Brain microvascular endothelial cell (primary cell): ENCODE data around the gene LRRC4B.

Experiments used
- DNase-seq: peaks from one replicate; pipeline ENCODE4 v3.0.0-alpha.2; 2020
- H3K27ac ChIP-seq: fragments of 250-450 bp; sonication (Bioruptor Pico); 2 replicates; pipeline ENCODE4 v1.5.1; 2020; ENCODE audit warnings: mild to moderate bottlenecking, moderate library complexity
- H3K27me3 ChIP-seq: fragments of 250-450 bp; sonication (Bioruptor Pico); replicated peaks from 2 replicates; pipeline ENCODE4 v1.5.1; 2020; ENCODE audit warnings: mild to moderate bottlenecking
- H3K36me3 ChIP-seq: fragments of 250-450 bp; sonication (Bioruptor Pico); replicated peaks from 2 replicates; pipeline ENCODE4 v1.5.1; 2020; ENCODE audit warnings: mild to moderate bottlenecking
- H3K4me3 ChIP-seq: 2 replicates; pipeline ENCODE4 v1.5.1; 2011; ENCODE audit warnings: low read depth, mild to moderate bottlenecking, control low read depth, low read length, moderate library complexity
- in situ Hi-C: cut with HindIII; loops from 2 replicates; pipeline ENCODE4 v1.10.0; 2017; ENCODE audit warnings: low sequenced_read_pairs, low pct_ligation_motif_present
- TF ChIP-seq, protein P1 (sequence below): IDR thresholded peaks from 2 replicates; pipeline ENCODE4 v1.5.1; 2011; ENCODE audit warnings: low read depth, mild to moderate bottlenecking, moderate library complexity, low read length, control low read depth, inconsistent platforms; ENCODE audit errors: missing control alignments

LRRC4B gene

DNA sequence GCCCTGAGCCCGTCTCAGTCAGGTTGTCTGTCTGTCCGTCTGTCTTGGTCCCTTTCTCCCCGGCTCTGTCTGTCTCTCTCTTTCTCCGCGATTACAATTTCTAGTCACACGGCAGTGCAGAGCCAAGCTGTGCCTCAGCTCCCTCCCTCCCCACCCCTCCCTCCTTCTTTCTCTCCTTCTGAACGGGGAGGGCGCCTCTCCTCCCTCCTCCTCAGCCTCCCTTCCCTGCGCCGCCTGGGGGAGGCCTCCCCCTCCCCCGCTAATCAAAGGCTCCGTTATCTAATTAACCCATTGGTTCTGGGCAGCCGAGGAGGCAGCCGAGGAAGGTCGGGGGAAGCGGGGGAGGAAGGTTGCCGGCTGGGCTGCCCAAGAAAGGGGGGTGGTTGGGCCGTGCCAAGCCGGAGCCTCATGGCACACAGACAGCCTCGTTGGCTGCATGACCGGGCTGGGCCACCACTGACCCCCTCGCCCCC is 16.5 kb downstream of the LRRC4B start:
- H3K4me3 ChIP-seq = no peak overlapping the region
- TF ChIP-seq, protein P1, sequence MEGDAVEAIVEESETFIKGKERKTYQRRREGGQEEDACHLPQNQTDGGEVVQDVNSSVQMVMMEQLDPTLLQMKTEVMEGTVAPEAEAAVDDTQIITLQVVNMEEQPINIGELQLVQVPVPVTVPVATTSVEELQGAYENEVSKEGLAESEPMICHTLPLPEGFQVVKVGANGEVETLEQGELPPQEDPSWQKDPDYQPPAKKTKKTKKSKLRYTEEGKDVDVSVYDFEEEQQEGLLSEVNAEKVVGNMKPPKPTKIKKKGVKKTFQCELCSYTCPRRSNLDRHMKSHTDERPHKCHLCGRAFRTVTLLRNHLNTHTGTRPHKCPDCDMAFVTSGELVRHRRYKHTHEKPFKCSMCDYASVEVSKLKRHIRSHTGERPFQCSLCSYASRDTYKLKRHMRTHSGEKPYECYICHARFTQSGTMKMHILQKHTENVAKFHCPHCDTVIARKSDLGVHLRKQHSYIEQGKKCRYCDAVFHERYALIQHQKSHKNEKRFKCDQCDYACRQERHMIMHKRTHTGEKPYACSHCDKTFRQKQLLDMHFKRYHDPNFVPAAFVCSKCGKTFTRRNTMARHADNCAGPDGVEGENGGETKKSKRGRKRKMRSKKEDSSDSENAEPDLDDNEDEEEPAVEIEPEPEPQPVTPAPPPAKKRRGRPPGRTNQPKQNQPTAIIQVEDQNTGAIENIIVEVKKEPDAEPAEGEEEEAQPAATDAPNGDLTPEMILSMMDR = no peak
- H3K36me3 ChIP-seq = no peaks in the 10 kb centered on the region
- no peak for DNase-seq
- in situ Hi-C loops = no loop called here
- H3K27ac ChIP-seq = no peak overlapping the region
- H3K27me3 ChIP-seq = peaks cover 25% of the 10 kb centered on the region

DNA sequence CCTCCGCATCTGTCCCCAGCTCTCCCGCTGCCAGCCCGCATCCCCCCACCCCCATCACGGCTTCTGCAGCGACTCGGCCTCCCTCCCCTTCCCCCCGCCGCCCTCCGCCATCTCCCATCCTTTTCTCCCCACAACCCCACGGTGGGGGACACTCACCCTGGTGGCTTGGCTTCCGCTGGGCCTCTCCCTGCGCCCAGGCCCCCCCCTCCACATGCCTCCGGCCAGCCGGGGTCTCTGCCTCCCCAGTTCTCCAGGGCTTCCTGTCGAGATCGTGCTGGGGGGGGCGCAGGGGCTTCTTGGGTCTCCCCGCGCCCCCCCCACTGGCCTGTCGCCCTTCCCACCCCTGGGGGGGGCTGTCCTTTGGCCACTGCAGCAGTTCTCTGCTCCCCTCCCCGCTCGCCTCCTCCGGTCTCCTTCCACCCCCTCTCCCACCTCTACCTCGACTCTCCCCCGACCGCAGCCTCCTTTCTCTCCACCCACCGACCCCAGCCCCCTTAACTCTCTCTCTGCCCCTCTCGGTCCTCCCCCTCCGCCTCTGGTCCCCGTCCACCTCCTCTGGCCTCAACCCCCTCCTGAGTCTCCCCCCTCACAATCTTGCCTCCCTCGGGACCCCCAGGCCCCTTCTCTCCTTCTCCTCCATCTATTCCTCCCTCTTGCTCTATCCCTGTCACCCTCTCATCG is 17.1 kb downstream of the LRRC4B start:
- in situ Hi-C loops = no loop called here
- no peaks in the 10 kb centered on the region for H3K36me3 ChIP-seq
- no peak for DNase-seq
- TF ChIP-seq, protein P1 = no peak
- no peak overlapping the region for H3K27ac ChIP-seq
- peaks cover 25% of the 10 kb centered on the region for H3K27me3 ChIP-seq
- H3K4me3 ChIP-seq = no peak overlapping the region

DNA sequence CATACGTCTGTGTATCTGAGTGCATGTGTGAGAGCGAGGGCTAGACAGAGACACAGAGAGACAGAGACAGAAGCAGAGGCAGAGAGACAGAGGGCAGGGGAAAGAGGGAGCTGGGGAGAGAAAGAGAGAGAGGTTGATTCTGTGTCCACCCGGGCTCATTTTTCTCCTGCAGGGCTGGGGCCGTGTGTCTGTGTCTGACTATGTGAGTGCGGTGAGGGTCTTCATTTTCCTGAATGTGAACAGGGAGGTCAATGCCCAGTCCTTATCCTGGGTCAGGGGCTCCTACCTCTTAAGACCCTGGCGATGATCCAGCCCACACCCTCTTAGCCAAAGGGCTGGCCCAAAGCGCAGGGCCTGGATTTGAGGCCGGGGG is 17.7 kb downstream of the LRRC4B start:
- in situ Hi-C loops = no loop called here
- Histone ChIP-seq H3K27me3 (peaks cover 25% of the 10 kb centered on the region), H3K36me3 (no peaks in the 10 kb centered on the region), H3K4me3 (no peak overlapping the region), H3K27ac (no peak overlapping the region)
- TF ChIP-seq, protein P1 = no peak
- DNase-seq = no peak

DNA sequence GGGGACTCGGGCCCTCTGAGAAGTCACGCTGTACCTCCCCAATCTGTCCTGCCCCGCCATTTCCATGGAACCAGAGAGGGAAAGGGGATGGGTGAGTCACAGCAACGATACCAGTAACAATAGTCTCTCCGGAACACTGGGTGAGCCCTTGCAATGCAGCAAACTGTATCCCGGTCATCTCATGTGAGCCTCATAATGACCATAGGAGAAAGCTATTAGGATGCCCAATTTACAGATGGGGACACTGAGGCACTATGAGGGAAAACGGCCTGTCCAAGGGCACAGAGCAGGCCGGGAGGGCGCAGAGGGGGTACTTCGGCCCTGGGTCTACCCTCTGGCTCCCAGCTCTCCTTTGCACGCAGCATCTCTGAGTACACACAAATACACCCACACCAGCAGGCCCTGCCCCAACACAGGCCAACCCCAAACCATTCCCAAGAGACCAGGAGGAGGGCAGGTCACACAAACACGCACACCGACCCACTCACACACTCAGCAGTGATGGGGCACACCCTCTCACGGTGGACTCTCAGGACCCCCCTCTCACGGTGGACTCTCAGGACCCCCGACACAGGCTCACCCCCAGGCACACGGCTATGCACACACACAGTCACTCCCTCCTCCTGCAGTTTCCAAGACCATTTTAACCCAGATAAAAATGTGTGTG is 18.2 kb downstream of the LRRC4B start:
- peaks cover 25% of the 10 kb centered on the region for H3K27me3 ChIP-seq
- TF ChIP-seq, protein P1 = no peak

DNA sequence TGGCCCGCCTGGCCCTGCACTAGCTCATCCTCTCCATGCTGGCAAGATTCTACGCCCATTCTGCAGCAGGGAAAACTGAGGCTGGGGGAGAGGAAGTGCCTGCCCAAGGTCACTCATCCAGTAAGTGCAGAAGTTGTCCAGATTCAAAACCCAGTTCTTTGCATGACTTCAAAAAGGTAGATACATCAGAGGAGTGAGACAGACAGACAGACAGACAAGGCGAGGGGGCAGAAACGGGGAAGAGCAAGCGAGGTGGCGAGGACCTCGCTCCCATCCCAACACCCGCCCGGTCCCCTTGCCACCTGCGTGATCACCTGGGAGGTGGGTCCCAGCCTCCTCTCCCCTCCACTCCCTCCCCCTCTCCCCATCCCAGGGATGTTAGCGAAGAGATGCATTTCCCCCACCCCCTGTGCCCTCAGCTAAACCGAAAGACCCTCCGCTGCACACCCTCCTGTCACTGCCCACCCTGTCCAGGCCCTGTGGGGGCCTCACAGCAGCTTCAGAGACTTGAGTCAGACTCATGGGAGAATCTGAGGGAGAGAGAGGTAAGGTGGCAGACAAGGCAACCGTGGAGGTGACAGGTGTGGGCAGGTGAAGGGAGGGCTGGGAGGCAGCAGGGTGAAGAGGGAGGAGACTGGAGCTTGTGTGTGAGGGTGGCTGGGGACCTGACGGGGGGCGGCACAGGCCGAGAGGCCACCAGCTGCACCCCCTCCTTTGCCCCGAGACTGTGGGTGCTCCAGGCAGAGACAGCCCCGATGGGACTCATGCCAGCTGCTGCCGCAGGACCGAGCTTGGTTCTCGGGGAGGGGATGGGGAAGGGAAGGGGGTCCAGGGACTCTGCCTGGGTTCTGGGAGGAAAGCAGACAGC is 18.9 kb downstream of the LRRC4B start:
- no peak for DNase-seq
- TF ChIP-seq, protein P1 = no peak
- in situ Hi-C loops = no loop called here
- Histone ChIP-seq H3K36me3 (no peaks in the 10 kb centered on the region), H3K27ac (no peak overlapping the region), H3K4me3 (no peak overlapping the region), H3K27me3 (peaks cover 25% of the 10 kb centered on the region)

More for the DNA sequence above, 18.2 kb downstream of the LRRC4B start:
- Histone ChIP-seq H3K27ac (no peak overlapping the region), H3K4me3 (no peak overlapping the region), H3K36me3 (no peaks in the 10 kb centered on the region)
- in situ Hi-C loops = no loop called here
- DNase-seq = no peak
